KBM-7 (cell line): ENCODE results near the gene IMMT.
A peak's percentile ranks its signal among the peaks of the same experiment; 100 is the strongest.

Experiments
- DNase-seq: peaks from one replicate; pipeline ENCODE4 v3.0.0-alpha.2; 2015
- in situ Hi-C: fragments of 300-500 bp; cut with MboI; formaldehyde crosslinking; loops from 2 replicates; pipeline ENCODE4 v1.14.3; 2020; ENCODE audit warnings: low sequenced_read_pairs, low pct_unique_long_range_greater_than_20kb, mixed read lengths

The IMMT gene

GRCh38 chr2:86158286-86158685 is 37.0 kb downstream of the IMMT start:
- no peak for DNase-seq
- in situ Hi-C loops, result no loop called here

GRCh38 chr2:86157009-86157556 is 38.2 kb downstream of the IMMT start:
- in situ Hi-C loops, result no loop called here
- DNase-seq, result no peak

- in situ Hi-C loops, result no loop called here
- DNase-seq, result no peak
Observed at GRCh38 chr2:86150502-86150901, 44.8 kb downstream of the IMMT start.

- in situ Hi-C loops, result no loop called here
- DNase-seq, result no peak
Observed at GRCh38 chr2:86147793-86148192, 47.5 kb downstream of the IMMT start.

GRCh38 chr2:86143926-86144685 is 51.2 kb downstream of the IMMT start:
- DNase-seq, result no peak
- in situ Hi-C loops, result no loop called here

- DNase-seq, result no peak
- in situ Hi-C loops, result no loop called here
Observed at GRCh38 chr2:86143307-86143706, 52.0 kb downstream of the IMMT start.

- DNase-seq, result no peak
- in situ Hi-C loops, result no loop called here
Observed at GRCh38 chr2:86142436-86143257, 52.6 kb downstream of the IMMT start.

- in situ Hi-C loops, result no loop called here
- no peak for DNase-seq
Observed at GRCh38 chr2:86140969-86141392, 54.3 kb downstream of the IMMT start.

GRCh38 chr2:86139981-86140380 is 55.3 kb downstream of the IMMT start:
- no peak for DNase-seq
- in situ Hi-C loops, result no loop called here

- DNase-seq, result no peak
- in situ Hi-C loops, result no loop called here
Observed at GRCh38 chr2:86138736-86139625, 56.3 kb downstream of the IMMT start.

- in situ Hi-C loops, result no loop called here
Observed at GRCh38 chr2:86136141-86136540, 59.1 kb downstream of the IMMT start.

GRCh38 chr2:86135653-86136052 is 59.6 kb downstream of the IMMT start:
- no peak for DNase-seq
- in situ Hi-C loops, result no loop called here

More at GRCh38 chr2:86136141-86136540, 59.1 kb downstream of the IMMT start:
- no peak for DNase-seq

GRCh38 chr2:86134709-86135108 is 60.6 kb downstream of the IMMT start:
- in situ Hi-C loops, result no loop called here
- no peak for DNase-seq

GRCh38 chr2:86124683-86125082 is 70.6 kb downstream of the IMMT start:
- in situ Hi-C loops, result no loop called here
- no peak for DNase-seq

GRCh38 chr2:86123328-86123925 is 71.8 kb downstream of the IMMT start:
- in situ Hi-C loops, result no loop called here
- no peak for DNase-seq

GRCh38 chr2:86118130-86118529 is 77.1 kb downstream of the IMMT start:
- no peak for DNase-seq
- in situ Hi-C loops, result no loop called here

- in situ Hi-C loops, result no loop called here
- DNase-seq, result peak; percentile 21
Observed at GRCh38 chr2:86107031-86107430, 88.2 kb downstream of the IMMT start.

GRCh38 chr2:86105969-86106945 is 89.0 kb downstream of the IMMT start, which contains the start of gene PTCD3:
PTCD3 (plus strand) TSS chr2:86106235; CDS start chr2:86106248, 13 bp downstream.
- in situ Hi-C loops, result no loop called here
- peak; percentile 97 for DNase-seq
